ENCODE results near the gene HDDC3. TPM values are rescaled to one million over a fixed set of nuclear protein-coding genes. Genes with fewer than 3 reads are reported as not detected.

HDDC3 gene
- total and polyA plus RNA-seq, 9 of the 15 experiments (the other 6 are each of a cell fraction or from before 2014, with no cell fraction given), result 14.9 to 55.8 (median 36.9) TPM

DNA sequence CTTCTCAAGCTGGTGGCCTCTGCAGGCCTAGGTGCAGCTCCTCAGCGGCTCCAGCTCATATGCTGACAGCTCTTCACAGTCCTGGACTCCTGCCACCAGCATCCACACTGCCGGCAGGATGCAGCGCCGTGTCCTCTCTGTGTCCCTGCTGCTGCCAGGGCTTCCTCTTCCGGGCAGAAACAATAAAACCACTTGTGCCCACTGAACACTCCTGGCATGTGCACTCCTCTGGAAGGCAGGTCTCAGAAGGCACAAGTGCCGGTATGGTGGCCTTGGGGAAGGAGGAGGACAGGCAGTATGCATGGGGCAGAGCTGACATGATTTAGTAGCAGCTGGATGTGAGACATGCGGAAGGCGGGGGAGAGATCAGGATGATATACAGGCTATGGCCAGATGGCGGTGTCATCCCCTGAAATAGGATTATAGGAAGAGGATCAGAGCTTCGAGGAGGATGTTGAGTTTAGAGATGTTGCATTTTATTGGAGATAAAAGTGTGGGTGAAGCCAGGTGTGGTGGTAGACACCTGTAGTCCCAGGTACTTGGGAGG lies 36.7 kb downstream of the HDDC3 start (continued):
- TF ChIP-seq, protein P1, sequence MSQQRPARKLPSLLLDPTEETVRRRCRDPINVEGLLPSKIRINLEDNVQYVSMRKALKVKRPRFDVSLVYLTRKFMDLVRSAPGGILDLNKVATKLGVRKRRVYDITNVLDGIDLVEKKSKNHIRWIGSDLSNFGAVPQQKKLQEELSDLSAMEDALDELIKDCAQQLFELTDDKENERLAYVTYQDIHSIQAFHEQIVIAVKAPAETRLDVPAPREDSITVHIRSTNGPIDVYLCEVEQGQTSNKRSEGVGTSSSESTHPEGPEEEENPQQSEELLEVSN (IDR thresholded peaks at IDR 0.05; ENCODE audit: borderline replicate concordance in 1 of 2, extremely low read depth in 1 of 2, insufficient read depth in 1 of 2, insufficient read length in 1 of 2, low read depth in 1 of 2, low read length in 1 of 2, poor library complexity in 1 of 2, severe bottlenecking in 1 of 2), result no peak
- TF ChIP-seq PHF20 (IDR thresholded peaks at IDR 0.05; ENCODE audit: partially characterized antibody) (peak; percentile 39), ETS2 (tag; IDR thresholded peaks at IDR 0.05; ENCODE audit: borderline replicate concordance, poor library complexity, severe bottlenecking) (no peak), PML (IDR thresholded peaks at IDR 0.05; ENCODE audit: low read length) (no peak), EWSR1 (IDR thresholded peaks at IDR 0.05; ENCODE audit: borderline replicate concordance, low read depth, partially characterized antibody) (no peak), BRCA1 (IDR thresholded peaks at IDR 0.05) (no peak), BRCA1 (CRISPR knock-in tag; IDR thresholded peaks at IDR 0.05) (no peak), RBM25 (IDR thresholded peaks at IDR 0.05; ENCODE audit: low read depth, low read length, severe bottlenecking) (no peak), PCBP2 (IDR thresholded peaks at IDR 0.05; ENCODE audit: low read depth, low read length, poor library complexity, severe bottlenecking) (no peak), CEBPB (tag; IDR thresholded peaks at IDR 0.05) (no peak), ZNF444 (CRISPR knock-in tag; IDR thresholded peaks at IDR 0.05) (0 out of 2 replicates have a peak, but pooled peaks have one; percentile 16), TSC22D4 (tag; IDR thresholded peaks at IDR 0.05) (no peak), MYC (IDR thresholded peaks at IDR 0.05; ENCODE audit: low read depth, low read length) (peak; percentile 46; the same call in 1 of the 2 replicates), MYC (CRISPR knock-in tag; IDR thresholded peaks at IDR 0.05; ENCODE audit: borderline replicate concordance, low read depth) (no peak), ZNF12 (CRISPR knock-in tag; IDR thresholded peaks at IDR 0.05) (no peak), CC2D1A (IDR thresholded peaks at IDR 0.05) (peak; percentile 33; the same call in 1 of the 2 replicates), CEBPG (CRISPR knock-in tag; IDR thresholded peaks at IDR 0.05) (no peak), CEBPG (tag; conservative IDR thresholded peaks at IDR 0.05 in 1 of 2, IDR thresholded peaks at IDR 0.05 in 1 of 2) (no peak)
- TF ChIP-seq, protein P2, sequence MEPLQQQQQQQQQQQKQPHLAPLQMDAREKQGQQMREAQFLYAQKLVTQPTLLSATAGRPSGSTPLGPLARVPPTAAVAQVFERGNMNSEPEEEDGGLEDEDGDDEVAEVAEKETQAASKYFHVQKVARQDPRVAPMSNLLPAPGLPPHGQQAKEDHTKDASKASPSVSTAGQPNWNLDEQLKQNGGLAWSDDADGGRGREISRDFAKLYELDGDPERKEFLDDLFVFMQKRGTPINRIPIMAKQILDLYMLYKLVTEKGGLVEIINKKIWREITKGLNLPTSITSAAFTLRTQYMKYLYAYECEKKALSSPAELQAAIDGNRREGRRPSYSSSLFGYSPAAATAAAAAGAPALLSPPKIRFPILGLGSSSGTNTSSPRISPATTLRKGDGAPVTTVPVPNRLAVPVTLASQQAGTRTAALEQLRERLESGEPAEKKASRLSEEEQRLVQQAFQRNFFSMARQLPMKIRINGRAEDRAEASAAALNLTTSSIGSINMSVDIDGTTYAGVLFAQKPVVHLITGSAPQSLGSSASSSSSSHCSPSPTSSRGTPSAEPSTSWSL (CRISPR knock-in tag; IDR thresholded peaks at IDR 0.05; ENCODE audit: borderline replicate concordance), result no peak
- TF ChIP-seq, protein P3, sequence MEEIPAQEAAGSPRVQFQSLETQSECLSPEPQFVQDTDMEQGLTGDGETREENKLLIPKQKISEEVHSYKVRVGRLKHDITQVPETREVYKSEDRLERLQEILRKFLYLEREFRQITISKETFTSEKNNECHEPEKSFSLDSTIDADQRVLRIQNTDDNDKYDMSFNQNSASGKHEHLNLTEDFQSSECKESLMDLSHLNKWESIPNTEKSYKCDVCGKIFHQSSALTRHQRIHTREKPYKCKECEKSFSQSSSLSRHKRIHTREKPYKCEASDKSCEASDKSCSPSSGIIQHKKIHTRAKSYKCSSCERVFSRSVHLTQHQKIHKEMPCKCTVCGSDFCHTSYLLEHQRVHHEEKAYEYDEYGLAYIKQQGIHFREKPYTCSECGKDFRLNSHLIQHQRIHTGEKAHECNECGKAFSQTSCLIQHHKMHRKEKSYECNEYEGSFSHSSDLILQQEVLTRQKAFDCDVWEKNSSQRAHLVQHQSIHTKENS (CRISPR knock-in tag; IDR thresholded peaks at IDR 0.05), result no peak
- TF ChIP-seq, protein P4, sequence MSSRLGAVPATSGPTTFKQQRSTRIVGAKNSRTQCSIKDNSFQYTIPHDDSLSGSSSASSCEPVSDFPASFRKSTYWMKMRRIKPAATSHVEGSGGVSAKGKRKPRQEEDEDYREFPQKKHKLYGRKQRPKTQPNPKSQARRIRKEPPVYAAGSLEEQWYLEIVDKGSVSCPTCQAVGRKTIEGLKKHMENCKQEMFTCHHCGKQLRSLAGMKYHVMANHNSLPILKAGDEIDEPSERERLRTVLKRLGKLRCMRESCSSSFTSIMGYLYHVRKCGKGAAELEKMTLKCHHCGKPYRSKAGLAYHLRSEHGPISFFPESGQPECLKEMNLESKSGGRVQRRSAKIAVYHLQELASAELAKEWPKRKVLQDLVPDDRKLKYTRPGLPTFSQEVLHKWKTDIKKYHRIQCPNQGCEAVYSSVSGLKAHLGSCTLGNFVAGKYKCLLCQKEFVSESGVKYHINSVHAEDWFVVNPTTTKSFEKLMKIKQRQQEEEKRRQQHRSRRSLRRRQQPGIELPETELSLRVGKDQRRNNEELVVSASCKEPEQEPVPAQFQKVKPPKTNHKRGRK (tag; IDR thresholded peaks at IDR 0.05), result no peak
- TF ChIP-seq, protein P5, sequence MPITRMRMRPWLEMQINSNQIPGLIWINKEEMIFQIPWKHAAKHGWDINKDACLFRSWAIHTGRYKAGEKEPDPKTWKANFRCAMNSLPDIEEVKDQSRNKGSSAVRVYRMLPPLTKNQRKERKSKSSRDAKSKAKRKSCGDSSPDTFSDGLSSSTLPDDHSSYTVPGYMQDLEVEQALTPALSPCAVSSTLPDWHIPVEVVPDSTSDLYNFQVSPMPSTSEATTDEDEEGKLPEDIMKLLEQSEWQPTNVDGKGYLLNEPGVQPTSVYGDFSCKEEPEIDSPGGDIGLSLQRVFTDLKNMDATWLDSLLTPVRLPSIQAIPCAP (CRISPR knock-in tag; IDR thresholded peaks at IDR 0.05; ENCODE audit: borderline replicate concordance), result no peak
